Testis (tissue), 3 donors: ENCODE measurements around the gene MOXD1. TPM values are rescaled to one million over a fixed set of nuclear protein-coding genes. Genes with fewer than 3 reads are reported as not detected.

Source experiments
- DNase-seq: peaks from one replicate; pipeline ENCODE4 v3.0.0-alpha.2; 2019
- H3K27ac ChIP-seq, 2 donors: fragments of 200-600 bp; sonication (generic); one replicate each; pipeline ENCODE4 v1.5.1; 2019
- H3K27me3 ChIP-seq: fragments of 200-600 bp; sonication (generic); one replicate; pipeline ENCODE4 v1.5.1; 2019
- H3K36me3 ChIP-seq: fragments of 200-600 bp; sonication (generic); one replicate; pipeline ENCODE4 v1.5.1; 2017; ENCODE audit warnings: low read depth; ENCODE audit errors: missing control alignments
- H3K4me1 ChIP-seq: fragments of 200-600 bp; sonication (generic); one replicate; pipeline ENCODE4 v1.5.1; 2019
- H3K4me3 ChIP-seq, 2 donors: fragments of 200-600 bp; sonication (generic); one replicate each; pipeline ENCODE4 v1.5.1; 2017 to 2019
- H3K9me3 ChIP-seq: fragments of 200-600 bp; sonication (generic); one replicate; pipeline ENCODE4 v1.5.1; 2017
- CTCF ChIP-seq, 3 experiments: fragments of 450-650 bp in 2 of 3; fragments of 200-600 bp in 1 of 3; sonication (generic) in 1 of 3; IDR thresholded peaks; one replicate each; pipeline ENCODE4 v1.5.1; 2016 to 2019; ENCODE audit warnings: antibody characterized with exemption in 3 of 3, mild to moderate bottlenecking in 2 of 3, moderate library complexity in 1 of 3
- POLR2A ChIP-seq: fragments of 450-650 bp; IDR thresholded peaks from one replicate; pipeline ENCODE4 v1.6.1; 2017; ENCODE audit warnings: antibody characterized with exemption, mild to moderate bottlenecking, moderate library complexity
- WGBS, 2 donors: methylation state at CpG; one replicate each; pipeline ENCODE4 v1.1.5; 2018; 5-methylcytosine and 5-hydroxymethylcytosine counted together
- intact Hi-C: fragments of 100-400 bp; cut with DNase I; formaldehyde crosslinking; loops from one replicate; pipeline ENCODE4 v1.15.1; 2023; ENCODE audit warnings: low total_unique reads
- polyA plus RNA-seq: library from polyadenylated mRNA; stranded (reverse); fragments of 350-450 nt; fragmentation: Illumina TruSeq; extraction: RNeasy Lipid Tissue Mini Kit (QIAGEN cat#74804); gene quantifications from one replicate; pipeline ENCODE4 v1.2.3, GENCODE V29; 2014; ENCODE audit warnings: low read depth, low replicate concordance; ENCODE audit not compliant: insufficient read depth
- total RNA-seq, 2 donors: library from RNA; depleted of rRNA; stranded (reverse); fragments of >200 nt; gene quantifications; one replicate each; pipeline ENCODE4 v1.2.3, GENCODE V29; 2016

Gene MOXD1
- total and polyA plus RNA-seq, 3 donors from 2014 or later: 3.1 to 8.6 (median 7.4) TPM

GRCh38 chr6:132443206-132443605 lies 41.9 kb upstream of the MOXD1 start:
- Histone ChIP-seq H3K27me3 (no peaks in the 10 kb centered on the region), H3K4me1 (no peaks in the 10 kb centered on the region), H3K36me3 (no peaks in the 10 kb centered on the region), H3K9me3 (no peaks in the 10 kb centered on the region), H3K4me3 (no peak overlapping the region), H3K27ac (no peak overlapping the region)
- intact Hi-C loops: no loop called here
- no peak for DNase-seq
- no peak for TF ChIP-seq POLR2A
- no peak for TF ChIP-seq CTCF (IDR thresholded peaks at IDR 0.05)

GRCh38 chr6:132430110-132430509 lies 28.8 kb upstream of the MOXD1 start:
- 50 to 79% methylated on average over 2 of the region's 2 CpGs for WGBS, 2 donors
- H3K27ac ChIP-seq: no peak overlapping the region
- no peak overlapping the region for H3K4me3 ChIP-seq
- no peaks in the 10 kb centered on the region for H3K4me1 ChIP-seq
- DNase-seq: no peak
- H3K9me3 ChIP-seq: no peaks in the 10 kb centered on the region
- H3K36me3 ChIP-seq: no peaks in the 10 kb centered on the region
- TF ChIP-seq CTCF (IDR thresholded peaks at IDR 0.05): no peak
- TF ChIP-seq POLR2A: no peak
- H3K27me3 ChIP-seq: no peaks in the 10 kb centered on the region
- intact Hi-C loops: no loop called here

GRCh38 chr6:132425176-132425575 lies 23.9 kb upstream of the MOXD1 start:
- DNase-seq: no peak
- H3K4me1 ChIP-seq: no peaks in the 10 kb centered on the region
- H3K4me3 ChIP-seq: no peak overlapping the region
- 80 to 86% methylated on average over 2 to 5 of the region's 5 CpGs for WGBS, 2 donors
- no peaks in the 10 kb centered on the region for H3K36me3 ChIP-seq
- no peaks in the 10 kb centered on the region for H3K27me3 ChIP-seq
- TF ChIP-seq CTCF (IDR thresholded peaks at IDR 0.05): no peak
- TF ChIP-seq POLR2A: no peak
- H3K9me3 ChIP-seq: no peaks in the 10 kb centered on the region
- intact Hi-C loops: no loop called here
- H3K27ac ChIP-seq: no peak overlapping the region

- H3K4me3 ChIP-seq: no peak overlapping the region
- TF ChIP-seq CTCF (IDR thresholded peaks at IDR 0.05) (no peak), POLR2A (no peak)
- no peak for DNase-seq
- no peaks in the 10 kb centered on the region for H3K36me3 ChIP-seq
- intact Hi-C loops: no loop called here
- no peaks in the 10 kb centered on the region for H3K9me3 ChIP-seq
- no peaks in the 10 kb centered on the region for H3K4me1 ChIP-seq
- no peaks in the 10 kb centered on the region for H3K27me3 ChIP-seq
- no peak overlapping the region for H3K27ac ChIP-seq
- 89 to 93% methylated on average over 3 of the region's 3 CpGs for WGBS, 2 donors
Measured at GRCh38 chr6:132423839-132424238, 22.6 kb upstream of the MOXD1 start.

GRCh38 chr6:132418235-132418965 lies 17.1 kb upstream of the MOXD1 start:
- Histone ChIP-seq H3K4me3 (no peak overlapping the region), H3K27me3 (no peaks in the 10 kb centered on the region), H3K36me3 (no peaks in the 10 kb centered on the region), H3K4me1 (no peaks in the 10 kb centered on the region), H3K27ac (no peak overlapping the region), H3K9me3 (no peaks in the 10 kb centered on the region)
- intact Hi-C loops: no loop called here
- TF ChIP-seq CTCF (IDR thresholded peaks at IDR 0.05) (no peak), POLR2A (no peak)
- 77 to 78% methylated on average over 6 of the region's 6 CpGs for WGBS, 2 donors
- DNase-seq: no peak
